Measurements from ENCODE around the gene RHOBTB1.

Gene RHOBTB1

DNA sequence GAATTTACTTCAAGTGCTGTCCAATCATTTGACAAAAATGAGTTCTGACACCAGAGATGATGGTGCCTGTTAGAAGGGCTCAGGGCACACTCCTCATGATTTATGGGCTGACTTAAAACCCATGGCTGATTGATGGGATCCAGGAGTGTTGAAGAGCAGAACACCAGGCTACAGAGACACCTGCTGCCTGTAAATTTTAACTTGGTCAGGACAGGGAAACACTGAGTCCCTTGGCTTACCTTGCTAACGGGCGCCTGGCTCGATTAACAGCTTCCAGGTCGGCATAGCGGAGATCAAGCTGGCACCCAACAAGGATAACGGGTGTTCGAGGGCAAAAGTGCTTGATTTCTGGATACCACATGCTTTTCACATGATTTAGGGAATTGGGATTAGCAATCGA, 51.4 kb downstream of the RHOBTB1 start:
- TF ChIP-seq TAF1 (IDR thresholded peaks at IDR 0.05; ENCODE audit: borderline replicate concordance, insufficient read depth, low read length) (no peak), POLR2AphosphoS5 (IDR thresholded peaks at IDR 0.05; ENCODE audit: low read depth, low read length) (no peak), SIN3A (IDR thresholded peaks at IDR 0.05; ENCODE audit: borderline replicate concordance, insufficient read depth, low read length) (no peak), FOXP2 (optimal IDR thresholded peaks at IDR 0.05; ENCODE audit: borderline replicate concordance, extremely low read depth, extremely low read length, insufficient read depth) (no peak)
- TF ChIP-seq, protein P1, sequence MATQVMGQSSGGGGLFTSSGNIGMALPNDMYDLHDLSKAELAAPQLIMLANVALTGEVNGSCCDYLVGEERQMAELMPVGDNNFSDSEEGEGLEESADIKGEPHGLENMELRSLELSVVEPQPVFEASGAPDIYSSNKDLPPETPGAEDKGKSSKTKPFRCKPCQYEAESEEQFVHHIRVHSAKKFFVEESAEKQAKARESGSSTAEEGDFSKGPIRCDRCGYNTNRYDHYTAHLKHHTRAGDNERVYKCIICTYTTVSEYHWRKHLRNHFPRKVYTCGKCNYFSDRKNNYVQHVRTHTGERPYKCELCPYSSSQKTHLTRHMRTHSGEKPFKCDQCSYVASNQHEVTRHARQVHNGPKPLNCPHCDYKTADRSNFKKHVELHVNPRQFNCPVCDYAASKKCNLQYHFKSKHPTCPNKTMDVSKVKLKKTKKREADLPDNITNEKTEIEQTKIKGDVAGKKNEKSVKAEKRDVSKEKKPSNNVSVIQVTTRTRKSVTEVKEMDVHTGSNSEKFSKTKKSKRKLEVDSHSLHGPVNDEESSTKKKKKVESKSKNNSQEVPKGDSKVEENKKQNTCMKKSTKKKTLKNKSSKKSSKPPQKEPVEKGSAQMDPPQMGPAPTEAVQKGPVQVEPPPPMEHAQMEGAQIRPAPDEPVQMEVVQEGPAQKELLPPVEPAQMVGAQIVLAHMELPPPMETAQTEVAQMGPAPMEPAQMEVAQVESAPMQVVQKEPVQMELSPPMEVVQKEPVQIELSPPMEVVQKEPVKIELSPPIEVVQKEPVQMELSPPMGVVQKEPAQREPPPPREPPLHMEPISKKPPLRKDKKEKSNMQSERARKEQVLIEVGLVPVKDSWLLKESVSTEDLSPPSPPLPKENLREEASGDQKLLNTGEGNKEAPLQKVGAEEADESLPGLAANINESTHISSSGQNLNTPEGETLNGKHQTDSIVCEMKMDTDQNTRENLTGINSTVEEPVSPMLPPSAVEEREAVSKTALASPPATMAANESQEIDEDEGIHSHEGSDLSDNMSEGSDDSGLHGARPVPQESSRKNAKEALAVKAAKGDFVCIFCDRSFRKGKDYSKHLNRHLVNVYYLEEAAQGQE (IDR thresholded peaks at IDR 0.05; ENCODE audit: insufficient read depth in 1 of 2, low read depth in 2 of 2, low read length in 2 of 2) = no peak

DNA sequence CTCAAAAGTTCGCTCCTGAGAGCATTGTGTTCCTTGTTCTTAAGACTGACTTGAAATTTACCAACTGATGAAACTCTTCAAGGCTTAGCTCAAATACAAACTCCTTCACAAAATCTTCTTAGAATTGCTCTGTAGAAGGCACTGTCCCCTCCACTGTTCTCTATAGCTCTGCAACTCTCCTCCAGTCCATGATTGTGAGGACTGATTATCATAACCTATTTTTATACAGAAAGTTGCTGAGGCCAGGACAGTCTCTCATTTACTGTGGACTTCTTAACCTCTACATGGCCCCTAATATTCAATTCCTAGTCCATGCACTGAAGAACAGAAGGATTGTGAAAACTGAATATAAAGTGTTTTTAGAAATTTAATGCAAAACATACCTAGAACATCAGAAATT, 53.2 kb downstream of the RHOBTB1 start:
- TF ChIP-seq SIN3A (IDR thresholded peaks at IDR 0.05; ENCODE audit: borderline replicate concordance, insufficient read depth, low read length) (no peak), FOXP2 (optimal IDR thresholded peaks at IDR 0.05; ENCODE audit: borderline replicate concordance, extremely low read depth, extremely low read length, insufficient read depth) (no peak), TAF1 (IDR thresholded peaks at IDR 0.05; ENCODE audit: borderline replicate concordance, insufficient read depth, low read length) (no peak), POLR2AphosphoS5 (IDR thresholded peaks at IDR 0.05; ENCODE audit: low read depth, low read length) (no peak)
- TF ChIP-seq, protein P1 (IDR thresholded peaks at IDR 0.05; ENCODE audit: insufficient read depth in 1 of 2, low read depth in 2 of 2, low read length in 2 of 2) = no peak

DNA sequence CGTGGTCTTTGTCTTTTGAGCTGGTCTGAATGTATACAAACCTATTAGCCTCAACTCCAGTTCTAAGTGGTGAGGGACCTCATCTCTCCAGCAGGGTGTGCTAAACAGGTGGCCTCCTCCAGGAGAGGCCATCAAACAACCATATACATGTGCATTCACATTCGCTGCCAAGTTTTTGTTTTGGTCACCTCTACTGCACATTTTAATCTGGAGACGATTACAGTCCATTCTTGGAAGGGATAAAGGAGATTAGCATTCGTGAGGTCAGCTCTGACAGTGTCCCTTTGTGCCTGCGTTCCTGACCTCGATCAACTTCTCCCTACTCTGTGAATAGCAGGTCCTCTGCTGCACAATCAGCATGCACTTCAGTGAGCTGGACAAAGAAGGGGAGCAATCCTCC, 60.8 kb downstream of the RHOBTB1 start:
- TF ChIP-seq TAF1 (IDR thresholded peaks at IDR 0.05; ENCODE audit: borderline replicate concordance, insufficient read depth, low read length) = no peak

DNA sequence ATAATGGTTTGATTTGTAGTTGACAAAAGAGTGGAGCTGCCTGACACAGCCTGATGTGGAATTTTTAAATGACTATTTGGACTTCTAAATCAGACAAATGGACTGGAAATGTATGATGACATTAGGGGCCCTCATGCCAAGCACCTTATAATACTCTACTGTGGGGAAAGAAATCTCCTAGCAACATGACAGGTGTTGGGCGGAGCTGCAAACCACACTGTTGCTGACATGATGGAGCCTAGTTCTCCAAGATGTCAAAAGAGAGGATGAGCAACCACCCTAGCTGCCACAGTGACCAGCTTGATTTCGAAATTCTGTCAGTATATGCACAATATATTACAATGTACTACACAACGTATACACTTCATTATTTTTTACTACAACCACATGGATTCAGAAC, 65.8 kb downstream of the RHOBTB1 start:
- TF ChIP-seq TAF1 (IDR thresholded peaks at IDR 0.05; ENCODE audit: borderline replicate concordance, insufficient read depth, low read length) = no peak
- no peak for TF ChIP-seq POLR2AphosphoS5 (IDR thresholded peaks at IDR 0.05; ENCODE audit: low read depth, low read length)
- TF ChIP-seq, protein P1 (IDR thresholded peaks at IDR 0.05; ENCODE audit: insufficient read depth in 1 of 2, low read depth in 2 of 2, low read length in 2 of 2) = no peak
- TF ChIP-seq FOXP2 (optimal IDR thresholded peaks at IDR 0.05; ENCODE audit: borderline replicate concordance, extremely low read depth, extremely low read length, insufficient read depth) = no peak
- no peak for TF ChIP-seq SIN3A (IDR thresholded peaks at IDR 0.05; ENCODE audit: borderline replicate concordance, insufficient read depth, low read length)

DNA sequence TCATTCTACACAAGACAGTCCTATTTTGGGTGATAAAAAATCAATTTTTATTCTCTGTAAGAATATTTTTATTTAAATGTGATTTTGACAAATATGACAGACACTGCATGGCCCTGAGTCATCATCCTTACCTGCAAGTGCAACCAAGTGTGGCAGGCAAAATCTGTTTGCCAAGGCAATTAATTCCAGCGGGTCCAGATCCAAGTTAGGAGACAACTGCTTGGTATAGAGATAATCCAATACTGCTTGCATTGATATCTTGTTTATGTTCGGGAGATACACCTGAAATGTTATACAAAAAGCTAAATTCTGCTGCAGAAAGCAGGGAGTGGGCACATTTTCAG, 66.2 kb downstream of the RHOBTB1 start:
- TF ChIP-seq TAF1 (IDR thresholded peaks at IDR 0.05; ENCODE audit: borderline replicate concordance, insufficient read depth, low read length) = no peak
- TF ChIP-seq, protein P1 (IDR thresholded peaks at IDR 0.05; ENCODE audit: insufficient read depth in 1 of 2, low read depth in 2 of 2, low read length in 2 of 2) = no peak
